Ishikawa (cell line): ENCODE results near the gene TRMT13.

Experiments used
- FOXM1 ChIP-seq: IDR thresholded peaks from 2 replicates; pipeline ENCODE4 v1.6.1; 2012; ENCODE audit warnings: low read depth, borderline replicate concordance
- REST ChIP-seq: IDR thresholded peaks from 2 replicates; pipeline ENCODE4 v1.6.1; 2012; ENCODE audit warnings: low read depth, mild to moderate bottlenecking

- no peak for TF ChIP-seq REST
- no peak for TF ChIP-seq FOXM1
These were observed 25.3 kb upstream of the TRMT13 start for GRCh38 chr1:100107696-100108095.
